ENCODE data around the gene ZMYND8.

- TF ChIP-seq CTCF (IDR thresholded peaks at IDR 0.05; ENCODE audit: low read length) (no peak), EZH2phosphoT487 (IDR thresholded peaks at IDR 0.05; ENCODE audit: low read length) (no peak)
Measured at GRCh38 chr20:47274401-47275108, 81.9 kb downstream of the ZMYND8 start.
